Activated CD4-positive, alpha-beta T cell treated with anti-CD3 and anti-CD28 coated beads, Interleukin-2, amount 50 U/mL, for 1 hour (primary cell): Measurements from ENCODE around the gene MRPL19.
"Not testable (repeated sequence)": the region's sequence is repeated elsewhere in the genome, so short reads cannot be mapped to it uniquely, and the experiment has no call there.

ENCODE experiments used
- DNase-seq: peaks from one replicate; pipeline ENCODE4 v3.0.0-alpha.2; 2020

MRPL19 gene

DNA sequence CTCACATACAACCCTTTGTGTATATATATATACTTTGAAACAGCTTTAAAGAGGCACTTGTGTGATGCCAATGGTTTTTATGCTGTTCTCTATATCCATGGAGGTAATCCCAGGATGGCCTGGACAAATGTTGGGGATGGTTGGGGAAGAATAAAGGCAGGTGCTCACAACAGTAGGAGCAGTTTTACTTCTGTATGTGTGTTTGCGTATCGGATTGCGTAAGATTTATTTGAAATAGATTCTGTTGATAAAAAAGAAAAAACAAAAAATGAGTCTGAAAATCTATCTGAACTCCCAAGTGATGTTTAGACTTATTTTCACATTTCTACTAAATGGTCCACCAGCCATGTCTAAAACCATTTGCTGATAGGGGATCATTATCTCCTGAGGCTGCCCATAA, 29.3 kb downstream of the MRPL19 start:
- DNase-seq, result no peak

GRCh38 chr2:75676464-75676863, 29.9 kb downstream of the MRPL19 start:
- no peak for DNase-seq

DNA sequence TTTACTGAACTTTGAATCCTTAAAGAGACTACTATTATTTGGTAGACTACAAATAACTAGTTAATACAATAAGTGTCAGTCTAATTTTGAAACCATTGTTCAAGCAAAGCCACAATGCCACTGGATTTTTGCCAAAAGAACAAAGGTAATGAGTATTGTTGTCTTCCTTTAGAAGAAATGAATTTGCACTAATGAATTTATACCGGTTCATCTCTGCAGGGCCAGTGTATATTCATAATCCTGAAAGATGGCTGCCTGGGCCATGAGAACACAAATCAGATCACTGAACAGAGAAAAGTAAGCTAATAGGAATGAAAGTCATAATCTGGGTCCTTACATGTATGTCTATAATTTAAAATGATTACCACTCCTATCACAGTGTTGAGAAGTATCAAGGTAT, 33.0 kb downstream of the MRPL19 start:
- DNase-seq, result no peak

DNA sequence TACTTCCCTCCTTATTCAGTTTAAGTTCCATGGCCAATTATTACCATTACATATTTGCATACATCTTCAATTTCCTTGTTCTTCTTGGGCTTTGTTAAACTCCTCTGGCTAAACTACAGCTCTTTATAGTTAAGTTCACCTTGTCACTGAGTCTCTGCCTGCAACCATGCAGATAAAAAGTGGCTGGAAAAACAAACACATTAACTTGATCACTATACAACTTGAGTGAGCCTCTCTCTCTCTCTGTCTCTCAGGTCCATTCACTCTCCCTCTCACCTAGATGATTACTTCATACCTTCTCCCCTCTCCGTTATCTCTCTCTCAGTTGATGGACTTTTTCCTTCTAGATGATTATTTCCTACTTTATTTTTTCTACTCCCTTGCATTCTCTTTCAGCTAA, 33.8 kb downstream of the MRPL19 start:
- DNase-seq, result no peak

GRCh38 chr2:75683430-75683829, 36.8 kb downstream of the MRPL19 start:
- not testable (repeated sequence) for DNase-seq

- DNase-seq, result no peak
These were observed 41.6 kb downstream of the MRPL19 start for GRCh38 chr2:75688196-75688595.

DNA sequence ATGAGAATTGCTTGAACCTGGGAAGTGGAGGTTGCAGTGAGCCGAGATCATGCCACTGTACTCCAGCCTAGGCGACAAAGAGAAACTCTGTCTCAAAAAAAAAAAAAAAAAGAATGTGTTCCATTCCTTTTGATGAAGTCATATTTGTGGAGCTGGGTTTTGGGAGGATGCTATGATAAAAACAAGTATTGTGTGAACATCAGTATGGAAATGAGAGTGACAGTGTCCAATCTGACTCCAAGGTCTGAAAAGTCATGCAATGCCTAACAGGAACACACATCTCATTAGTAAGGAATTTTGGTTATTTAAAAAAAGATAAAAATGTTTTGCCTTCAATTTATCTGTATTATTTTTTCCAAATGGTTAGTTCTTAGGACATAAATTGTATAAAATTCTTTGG, 52.3 kb downstream of the MRPL19 start:
- no peak for DNase-seq

DNA sequence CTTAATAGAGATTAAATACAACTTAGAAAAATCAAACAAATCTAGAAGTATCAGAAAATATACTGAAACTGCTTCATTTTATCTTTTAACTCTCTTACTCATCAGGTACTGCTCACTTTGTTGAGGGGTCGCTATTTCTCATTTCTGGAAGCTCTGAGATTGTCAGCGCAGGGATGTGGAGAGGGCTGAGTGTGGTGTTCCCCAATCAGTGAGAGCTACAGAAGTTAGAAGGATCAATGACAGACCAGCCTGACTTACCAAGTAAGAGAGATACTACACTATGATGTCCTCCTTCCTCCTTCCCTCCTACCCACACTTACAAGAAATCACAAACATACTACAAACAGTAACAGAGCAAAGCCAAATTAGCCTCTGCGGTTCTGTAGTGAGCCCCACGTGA, 56.0 kb downstream of the MRPL19 start:
- no peak for DNase-seq

DNA sequence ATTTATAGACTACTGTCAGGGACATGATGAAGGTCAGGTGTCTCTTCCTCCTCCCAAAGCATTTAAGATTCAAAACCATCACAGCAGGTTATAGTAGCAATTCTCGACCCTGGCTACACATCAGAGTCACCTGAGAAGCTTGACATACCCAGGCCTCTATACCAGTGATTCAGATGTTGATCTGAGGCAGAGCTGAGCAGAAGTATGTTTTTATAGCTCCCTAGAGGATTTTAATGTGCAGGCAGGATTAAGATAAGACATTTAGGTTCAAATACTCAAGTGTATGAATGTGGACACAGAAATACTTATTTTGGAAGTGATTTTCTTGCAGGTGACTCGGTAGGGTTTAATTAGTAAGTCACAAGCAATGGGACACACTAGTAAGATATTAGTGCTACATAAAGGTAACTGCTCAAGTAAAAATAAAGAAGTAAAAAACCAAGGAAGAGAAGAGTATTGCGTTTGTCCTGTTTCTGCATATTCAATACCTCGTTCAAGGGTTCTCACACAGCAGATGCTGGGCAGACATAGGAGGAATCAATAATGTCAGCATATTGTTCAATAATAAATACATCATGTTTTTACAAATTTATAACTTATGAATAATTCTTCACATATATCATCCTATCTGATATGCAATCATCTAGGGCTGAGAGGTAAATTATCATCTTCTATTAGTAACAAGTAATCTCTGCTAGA, 57.2 kb downstream of the MRPL19 start:
- DNase-seq, result no peak

GRCh38 chr2:75705921-75706320, 59.3 kb downstream of the MRPL19 start:
- no peak for DNase-seq

- DNase-seq, result no peak
These were observed 61.3 kb downstream of the MRPL19 start for GRCh38 chr2:75707901-75708300.

DNA sequence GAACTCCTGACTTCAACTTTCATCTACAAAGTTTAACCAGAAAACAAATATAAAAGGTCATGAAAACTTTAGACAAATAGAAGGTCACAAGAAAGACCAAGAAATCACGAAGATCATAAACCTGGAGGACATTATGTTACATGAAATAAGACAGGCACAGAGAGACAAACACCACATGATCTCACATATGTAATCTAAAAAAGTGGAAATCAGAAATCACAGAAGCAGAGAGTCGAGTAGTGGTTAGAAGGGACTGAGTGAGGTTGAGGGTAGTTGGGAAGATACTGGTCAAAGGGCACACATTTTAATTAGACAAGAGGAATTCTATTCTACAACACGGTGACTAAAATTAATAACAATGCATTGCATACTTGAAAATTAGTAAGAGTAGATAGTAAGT, 62.7 kb downstream of the MRPL19 start:
- DNase-seq, result no peak

DNA sequence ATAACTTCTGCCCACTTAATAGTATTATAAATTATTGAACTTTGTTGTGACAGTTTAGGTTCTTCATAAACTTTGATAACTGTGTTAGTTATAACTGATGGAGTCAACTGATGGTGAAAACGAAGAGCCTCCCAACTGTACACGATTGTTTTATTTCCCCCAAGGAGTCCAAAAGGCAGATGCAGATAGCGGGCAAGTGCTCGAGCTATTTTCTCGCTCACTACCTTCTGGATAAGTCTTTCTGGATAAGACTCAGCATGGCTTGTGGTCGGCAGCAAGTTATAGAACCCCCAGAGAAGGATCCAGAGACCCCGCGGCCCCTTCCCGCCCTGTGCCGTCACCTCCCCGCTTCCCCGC, 63.6 kb downstream of the MRPL19 start:
- no peak for DNase-seq

DNA sequence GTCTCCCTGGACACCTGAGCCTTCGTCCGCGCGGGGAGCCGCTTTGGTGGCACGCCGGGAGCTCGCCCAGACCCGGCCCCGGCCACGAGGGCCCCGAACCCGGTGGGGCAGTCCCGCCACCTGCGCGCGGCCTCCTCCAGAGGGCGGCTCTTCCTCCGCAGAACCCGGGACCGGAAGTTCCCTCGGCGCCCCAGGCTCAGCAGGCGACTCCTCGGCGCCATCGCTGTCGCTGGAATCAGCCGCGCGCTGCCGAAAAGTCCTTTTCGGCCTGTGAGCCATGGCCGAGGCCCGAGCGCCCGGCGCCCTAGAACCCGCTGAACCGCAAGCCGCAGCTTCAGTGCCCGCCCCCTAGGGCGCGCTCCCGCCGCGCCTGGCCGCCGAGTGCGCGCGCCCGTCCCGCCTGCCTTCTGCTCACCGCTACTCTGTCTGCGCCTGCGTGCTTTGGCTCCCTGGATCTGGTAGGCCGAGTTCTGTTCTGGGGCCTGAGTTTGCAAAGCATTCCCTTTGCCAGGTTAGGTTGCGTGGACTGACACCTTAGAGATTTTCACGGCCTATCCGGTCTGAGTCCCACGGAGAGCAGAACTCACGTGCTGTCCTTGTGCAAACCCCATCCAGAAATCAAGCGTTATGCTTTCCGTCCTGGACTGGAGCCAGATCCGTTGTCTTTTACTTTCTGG, 64.1 kb downstream of the MRPL19 start, which contains the start of gene GCFC2:
GCFC2 (minus strand) TSS at position 339 of the 677 bp plus-strand sequence; CDS start at position 279, 60 bp downstream.
- peak; percentile 77 for DNase-seq

- not testable (repeated sequence) for DNase-seq
These were observed 65.0 kb downstream of the MRPL19 start for GRCh38 chr2:75711590-75711989.

GRCh38 chr2:75716406-75716805, 69.8 kb downstream of the MRPL19 start:
- no peak for DNase-seq

- DNase-seq, result no peak
These were observed 73.0 kb downstream of the MRPL19 start for GRCh38 chr2:75719616-75720015.

- DNase-seq, result no peak
These were observed 73.9 kb downstream of the MRPL19 start for GRCh38 chr2:75720525-75720924.

GRCh38 chr2:75722687-75723086, 76.1 kb downstream of the MRPL19 start:
- no peak for DNase-seq

DNA sequence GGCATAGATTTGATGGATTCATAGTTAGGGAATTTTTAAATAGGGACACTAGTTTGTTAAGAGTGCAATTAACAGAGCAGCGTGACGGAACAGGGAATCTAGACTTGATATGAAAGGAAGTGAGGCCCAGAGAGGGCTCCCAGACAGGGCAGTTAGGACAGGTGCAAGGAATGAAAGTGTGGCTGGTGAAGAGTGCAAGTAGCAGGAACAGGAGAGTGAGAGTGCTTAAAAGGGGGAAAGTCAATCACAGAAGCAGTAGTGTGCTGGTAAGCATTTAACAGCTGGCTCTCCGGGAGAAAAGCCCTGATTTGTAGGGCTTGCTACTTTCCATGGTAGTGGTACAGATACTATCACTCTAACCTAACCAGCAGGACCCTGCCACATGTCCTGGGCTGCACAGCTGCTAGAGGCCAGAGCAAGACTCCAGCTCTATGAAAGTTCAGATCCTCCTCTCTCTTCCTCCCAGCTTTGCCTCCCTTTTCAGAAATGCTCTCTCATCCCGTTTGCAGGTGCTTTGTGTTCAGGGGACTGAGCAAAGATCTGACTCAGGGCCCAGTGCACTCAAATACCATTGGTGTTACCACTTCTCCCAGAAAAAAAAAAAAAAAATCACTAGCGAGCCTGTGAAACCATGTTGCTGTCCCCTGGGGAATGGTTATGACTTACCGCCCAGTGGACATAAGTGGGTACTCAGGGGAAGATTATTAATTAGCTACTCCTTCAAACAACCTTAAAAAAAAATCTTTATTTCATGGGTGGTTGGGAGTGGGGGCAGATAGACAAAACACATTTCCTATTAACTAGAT, 82.2 kb downstream of the MRPL19 start:
- no peak for DNase-seq

DNA sequence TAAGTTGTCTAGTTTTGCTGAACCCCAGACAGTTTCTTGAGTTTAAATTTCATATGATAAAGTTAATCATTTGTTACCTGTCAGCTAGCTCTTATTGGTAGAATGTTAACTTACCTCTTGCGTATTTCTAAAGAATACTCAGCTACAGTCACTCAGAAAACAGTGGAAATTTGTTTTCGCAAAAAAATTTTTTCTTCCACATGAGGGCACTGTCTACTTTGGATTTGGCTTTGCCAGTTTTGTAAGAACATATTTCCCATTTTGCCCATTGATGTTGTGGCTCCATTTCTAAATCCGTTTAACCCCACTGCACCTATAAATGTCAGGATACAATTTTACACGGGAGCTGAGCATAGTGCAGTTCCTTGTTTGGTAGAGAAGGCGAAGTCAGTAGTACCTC, 83.3 kb downstream of the MRPL19 start:
- no peak for DNase-seq

DNA sequence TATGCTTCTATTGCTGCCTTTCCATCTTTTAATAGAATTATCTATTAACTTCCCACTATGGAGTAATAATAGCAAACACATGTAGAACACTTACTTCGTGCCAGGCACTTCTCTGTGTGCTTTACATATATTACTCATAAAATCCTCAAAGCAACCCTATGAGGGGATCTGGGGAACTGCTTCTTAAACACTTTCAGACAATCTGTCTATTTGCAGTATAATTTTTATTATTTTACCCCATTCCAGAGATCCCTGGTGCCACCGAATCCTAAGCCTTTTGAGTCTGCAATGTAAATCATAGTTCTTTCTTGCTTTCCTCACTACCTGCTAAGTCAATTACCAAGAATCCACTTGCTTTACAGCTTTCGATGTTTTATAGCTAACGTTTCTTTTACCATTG, 89.7 kb downstream of the MRPL19 start:
- no peak for DNase-seq

DNA sequence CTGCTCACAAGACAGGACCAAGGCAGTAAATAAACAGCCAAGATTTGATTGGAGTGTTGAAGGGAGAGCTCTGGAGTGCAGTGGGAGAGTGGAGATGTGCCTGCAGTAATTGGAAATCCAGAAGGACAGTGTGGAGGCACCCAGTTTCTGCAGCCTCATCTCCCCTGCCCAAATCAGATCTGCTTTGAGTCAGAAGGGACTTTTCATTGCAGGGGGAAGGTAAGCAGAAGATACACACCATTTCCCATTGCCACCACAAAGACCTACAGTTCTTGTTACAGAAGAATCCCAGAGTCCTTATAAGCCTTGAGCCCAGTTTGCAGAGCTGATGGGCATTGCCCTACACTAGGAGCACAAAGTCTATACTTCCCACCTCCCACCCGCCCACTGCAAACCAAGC, 91.4 kb downstream of the MRPL19 start:
- DNase-seq, result no peak
